ACHN (cell line): ENCODE results near the gene GIT2.
"Not testable (repeated sequence)": the region's sequence is repeated elsewhere in the genome, so short reads cannot be mapped to it uniquely, and the experiment has no call there.

Experiments used
- DNase-seq: peaks from one replicate; pipeline ENCODE4 v3.0.0-alpha.2; 2015
- in situ Hi-C: cut with HindIII; loops from 2 replicates; pipeline ENCODE4 v1.10.0; 2017; ENCODE audit warnings: low sequenced_read_pairs, low pct_ligation_motif_present, low pct_unique_long_range_greater_than_20kb

GIT2 gene

GRCh38 chr12:109912855-109913321 lies 83.3 kb downstream of the GIT2 start:
- in situ Hi-C loops: no loop called here
- no peak for DNase-seq

GRCh38 chr12:109910969-109911348 lies 85.2 kb downstream of the GIT2 start:
- in situ Hi-C loops: no loop called here
- peak; percentile 61 for DNase-seq

- in situ Hi-C loops: no loop called here
- DNase-seq: no peak
Measured at GRCh38 chr12:109910254-109910968, 85.8 kb downstream of the GIT2 start.

GRCh38 chr12:109905301-109905700 lies 90.9 kb downstream of the GIT2 start:
- in situ Hi-C loops: no loop called here
- DNase-seq: no peak

- in situ Hi-C loops: no loop called here
- no peak for DNase-seq
Measured at GRCh38 chr12:109902891-109903418, 93.2 kb downstream of the GIT2 start.

GRCh38 chr12:109900752-109901580 lies 95.2 kb downstream of the GIT2 start:
- in situ Hi-C loops: no loop called here
- peak; percentile 19 for DNase-seq

- in situ Hi-C loops: no loop called here
- DNase-seq: peak; percentile 95
Measured at GRCh38 chr12:109899783-109900751, 96.1 kb downstream of the GIT2 start, which contains the start of gene TCHP. Gene TCHP, plus strand, starts transcription at chr12:109900274. Its CDS starts 2,753 bp downstream, at chr12:109903027.

- DNase-seq, in situ Hi-C loops: not testable (repeated sequence)
Measured at GRCh38 chr12:109899345-109899744, 96.8 kb downstream of the GIT2 start.

- no peak for DNase-seq
- in situ Hi-C loops: no loop called here
Measured at GRCh38 chr12:109897029-109897428, 99.1 kb downstream of the GIT2 start.

- no peak for DNase-seq
- in situ Hi-C loops: no loop called here
Measured at GRCh38 chr12:109896188-109896587, 100.0 kb downstream of the GIT2 start.

- no peak for DNase-seq
- in situ Hi-C loops: no loop called here
Measured at GRCh38 chr12:109894939-109895338, 101.2 kb downstream of the GIT2 start.

- no peak for DNase-seq
- in situ Hi-C loops: no loop called here
Measured at GRCh38 chr12:109893261-109893995, 102.7 kb downstream of the GIT2 start.

GRCh38 chr12:109892748-109893147 lies 103.4 kb downstream of the GIT2 start:
- DNase-seq: no peak
- in situ Hi-C loops: no loop called here

- in situ Hi-C loops: no loop called here
- DNase-seq: no peak
Measured at GRCh38 chr12:109892165-109892715, 103.9 kb downstream of the GIT2 start.

- in situ Hi-C loops, DNase-seq: not testable (repeated sequence)
Measured at GRCh38 chr12:109891731-109892130, 104.4 kb downstream of the GIT2 start.

- DNase-seq: no peak
Measured at GRCh38 chr12:109890620-109891170, 105.5 kb downstream of the GIT2 start.

More at GRCh38 chr12:109890620-109891170, 105.5 kb downstream of the GIT2 start:
- in situ Hi-C loops: no loop called here
